Measurements from ENCODE around the gene PPAT. TPM values are rescaled to one million over a fixed set of nuclear protein-coding genes. Genes with fewer than 3 reads are reported as not detected.
"Not testable (repeated sequence)": the region's sequence is repeated elsewhere in the genome, so short reads cannot be mapped to it uniquely, and the experiment has no call there.

Gene PPAT
- total RNA-seq, 1 experiment from 2014 or later, result 28.9 TPM

DNA sequence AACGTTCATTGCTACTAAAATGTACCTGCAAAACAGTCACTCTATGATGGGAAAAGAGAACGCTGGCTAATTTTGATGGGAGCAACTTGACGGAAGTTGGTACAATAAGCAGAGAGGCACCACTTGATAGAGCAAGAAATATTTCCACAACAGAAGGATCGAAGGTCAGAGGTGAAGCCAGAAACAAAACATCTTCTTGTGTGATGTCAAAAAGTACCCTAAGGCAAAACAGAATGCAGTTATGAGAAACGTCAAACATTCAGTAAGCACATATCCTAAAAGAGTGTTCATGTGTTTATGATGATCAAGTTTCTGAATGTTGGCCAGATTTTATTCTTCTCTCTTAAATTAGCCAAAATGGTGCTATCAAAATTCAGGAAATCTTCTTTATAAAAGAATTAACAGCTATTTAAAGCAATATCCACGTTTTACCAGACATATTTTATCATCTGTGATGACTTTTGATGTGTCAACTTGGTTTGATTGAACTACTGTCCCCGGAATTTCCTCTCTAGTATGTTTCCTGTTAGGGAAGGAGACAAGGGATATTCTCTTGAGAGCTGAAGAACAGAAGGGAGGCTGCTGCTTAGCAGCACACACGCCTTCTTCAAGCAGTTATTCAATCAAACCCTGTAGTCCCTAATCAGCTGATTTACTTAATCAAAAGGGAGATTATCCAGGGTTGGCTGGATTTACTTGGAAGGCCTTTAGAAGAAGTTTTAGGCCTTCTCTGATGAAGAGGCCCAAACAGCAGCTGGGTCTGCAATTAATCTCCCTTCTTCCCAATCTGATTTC is 63.8 kb downstream of the PPAT start:
- no peaks in the 10 kb centered on the region for H3K36me3 Mint-ChIP-seq (ENCODE audit: insufficient read depth, unreplicated experiment)
- no peak overlapping the region for H3K4me3 Mint-ChIP-seq (ENCODE audit: low read depth, unreplicated experiment)
- no peaks in the 10 kb centered on the region for H3K27me3 Mint-ChIP-seq (ENCODE audit: unreplicated experiment)
- no TSS peak for BruUV-seq (replicated peaks)
- H3K9me3 Mint-ChIP-seq (ENCODE audit: low read depth, unreplicated experiment), result no peaks in the 10 kb centered on the region
- TF ChIP-seq, protein P1, sequence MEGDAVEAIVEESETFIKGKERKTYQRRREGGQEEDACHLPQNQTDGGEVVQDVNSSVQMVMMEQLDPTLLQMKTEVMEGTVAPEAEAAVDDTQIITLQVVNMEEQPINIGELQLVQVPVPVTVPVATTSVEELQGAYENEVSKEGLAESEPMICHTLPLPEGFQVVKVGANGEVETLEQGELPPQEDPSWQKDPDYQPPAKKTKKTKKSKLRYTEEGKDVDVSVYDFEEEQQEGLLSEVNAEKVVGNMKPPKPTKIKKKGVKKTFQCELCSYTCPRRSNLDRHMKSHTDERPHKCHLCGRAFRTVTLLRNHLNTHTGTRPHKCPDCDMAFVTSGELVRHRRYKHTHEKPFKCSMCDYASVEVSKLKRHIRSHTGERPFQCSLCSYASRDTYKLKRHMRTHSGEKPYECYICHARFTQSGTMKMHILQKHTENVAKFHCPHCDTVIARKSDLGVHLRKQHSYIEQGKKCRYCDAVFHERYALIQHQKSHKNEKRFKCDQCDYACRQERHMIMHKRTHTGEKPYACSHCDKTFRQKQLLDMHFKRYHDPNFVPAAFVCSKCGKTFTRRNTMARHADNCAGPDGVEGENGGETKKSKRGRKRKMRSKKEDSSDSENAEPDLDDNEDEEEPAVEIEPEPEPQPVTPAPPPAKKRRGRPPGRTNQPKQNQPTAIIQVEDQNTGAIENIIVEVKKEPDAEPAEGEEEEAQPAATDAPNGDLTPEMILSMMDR (IDR thresholded peaks at IDR 0.05; ENCODE audit: unreplicated experiment), result no peak
- CTCF ChIA-PET, result no interaction called here
- H3K4me1 Mint-ChIP-seq (ENCODE audit: low read depth, unreplicated experiment), result no peaks in the 10 kb centered on the region
- intact Hi-C loops (cut with micrococcal nuclease; ENCODE audit: unreplicated experiment), result no loop called here
- DNase-seq, result no peak
- no peak overlapping the region for H3K27ac Mint-ChIP-seq (ENCODE audit: unreplicated experiment)

DNA sequence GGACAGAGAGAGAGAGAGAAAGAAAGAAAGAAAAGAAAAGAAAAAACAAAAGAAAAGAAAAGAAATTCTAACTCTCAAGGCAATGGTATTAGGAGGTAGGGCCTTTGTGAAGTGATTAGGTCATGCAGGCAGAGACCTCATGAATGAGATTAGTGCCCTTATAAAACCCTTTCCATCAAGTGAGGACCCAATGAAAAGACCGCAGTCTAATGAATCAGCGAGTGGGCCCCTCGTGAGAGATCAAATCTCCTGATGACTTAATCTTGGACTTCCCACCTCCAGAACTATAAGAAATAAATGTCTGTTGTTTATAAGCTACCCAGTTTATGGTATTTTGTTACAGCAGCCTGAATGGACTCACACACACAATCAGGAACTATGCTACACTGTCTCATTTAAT is 65.0 kb downstream of the PPAT start:
- CTCF ChIA-PET, result no interaction called here
- Mint-ChIP-seq H3K27ac (ENCODE audit: unreplicated experiment) (no peak overlapping the region), H3K4me1 (ENCODE audit: low read depth, unreplicated experiment) (no peaks in the 10 kb centered on the region)

DNA sequence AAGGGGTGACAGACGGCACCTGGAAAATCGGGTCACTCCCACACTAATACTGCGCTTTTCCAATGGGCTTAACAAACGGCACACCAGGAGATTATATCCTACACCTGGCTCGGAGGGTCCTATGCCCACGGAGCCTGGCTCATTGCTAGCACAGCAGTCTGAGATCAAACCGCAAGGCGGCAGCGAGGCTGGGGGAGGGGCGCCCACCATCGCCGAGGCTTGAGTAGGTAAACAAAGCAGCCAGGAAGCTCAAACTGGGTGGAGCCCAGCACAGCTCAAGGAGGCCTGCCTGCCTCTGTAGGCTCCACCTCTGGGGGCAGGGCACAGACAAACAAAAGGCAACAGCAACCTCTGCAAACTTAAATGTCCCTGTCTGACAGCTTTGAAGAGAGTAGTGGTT is 72.4 kb downstream of the PPAT start:
- intact Hi-C loops (cut with micrococcal nuclease; ENCODE audit: unreplicated experiment); BruUV-seq (replicated peaks); CTCF ChIA-PET; H3K9me3 Mint-ChIP-seq (ENCODE audit: low read depth, unreplicated experiment); H3K27me3 Mint-ChIP-seq (ENCODE audit: unreplicated experiment); DNase-seq; H3K36me3 Mint-ChIP-seq (ENCODE audit: insufficient read depth, unreplicated experiment); H3K4me1 Mint-ChIP-seq (ENCODE audit: low read depth, unreplicated experiment); H3K27ac Mint-ChIP-seq (ENCODE audit: unreplicated experiment); H3K4me3 Mint-ChIP-seq (ENCODE audit: low read depth, unreplicated experiment): not testable (repeated sequence)

More for the DNA sequence above, 65.0 kb downstream of the PPAT start:
- BruUV-seq (replicated peaks), result no TSS peak
- Mint-ChIP-seq H3K4me3 (ENCODE audit: low read depth, unreplicated experiment) (no peak overlapping the region), H3K36me3 (ENCODE audit: insufficient read depth, unreplicated experiment) (no peaks in the 10 kb centered on the region), H3K9me3 (ENCODE audit: low read depth, unreplicated experiment) (peaks cover 3% of the 10 kb centered on the region), H3K27me3 (ENCODE audit: unreplicated experiment) (no peaks in the 10 kb centered on the region)
- intact Hi-C loops (cut with micrococcal nuclease; ENCODE audit: unreplicated experiment), result no loop called here
- DNase-seq, result no peak
- TF ChIP-seq, protein P1 (IDR thresholded peaks at IDR 0.05; ENCODE audit: unreplicated experiment), result no peak

DNA sequence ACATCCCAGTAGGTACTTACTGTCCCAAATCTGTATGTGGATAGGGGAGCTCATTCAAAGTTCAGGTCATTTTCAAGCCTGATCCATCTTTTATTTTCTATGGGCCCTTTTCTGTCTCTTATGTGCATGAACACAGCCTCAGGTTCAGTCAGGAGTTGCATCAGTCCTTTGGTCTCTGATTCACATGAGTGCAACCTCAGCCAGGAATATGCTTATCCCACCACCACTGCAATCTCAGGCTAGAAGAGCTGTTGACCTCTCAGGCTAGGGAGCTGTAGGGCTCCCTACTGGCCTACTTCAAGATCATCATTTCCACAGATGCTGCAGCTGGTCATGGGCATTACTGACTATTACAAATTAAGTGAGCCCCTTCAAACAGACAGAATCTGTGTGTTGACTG is 75.3 kb downstream of the PPAT start:
- Mint-ChIP-seq H3K4me3 (ENCODE audit: low read depth, unreplicated experiment) (no peak overlapping the region), H3K27me3 (ENCODE audit: unreplicated experiment) (no peaks in the 10 kb centered on the region), H3K9me3 (ENCODE audit: low read depth, unreplicated experiment) (peaks cover 3% of the 10 kb centered on the region), H3K27ac (ENCODE audit: unreplicated experiment) (no peak overlapping the region), H3K36me3 (ENCODE audit: insufficient read depth, unreplicated experiment) (no peaks in the 10 kb centered on the region), H3K4me1 (ENCODE audit: low read depth, unreplicated experiment) (no peaks in the 10 kb centered on the region)
- no TSS peak for BruUV-seq (replicated peaks)
- TF ChIP-seq, protein P1 (IDR thresholded peaks at IDR 0.05; ENCODE audit: unreplicated experiment), result no peak
- intact Hi-C loops (cut with micrococcal nuclease; ENCODE audit: unreplicated experiment), result no loop called here
- no peak for DNase-seq
- CTCF ChIA-PET, result no interaction called here

DNA sequence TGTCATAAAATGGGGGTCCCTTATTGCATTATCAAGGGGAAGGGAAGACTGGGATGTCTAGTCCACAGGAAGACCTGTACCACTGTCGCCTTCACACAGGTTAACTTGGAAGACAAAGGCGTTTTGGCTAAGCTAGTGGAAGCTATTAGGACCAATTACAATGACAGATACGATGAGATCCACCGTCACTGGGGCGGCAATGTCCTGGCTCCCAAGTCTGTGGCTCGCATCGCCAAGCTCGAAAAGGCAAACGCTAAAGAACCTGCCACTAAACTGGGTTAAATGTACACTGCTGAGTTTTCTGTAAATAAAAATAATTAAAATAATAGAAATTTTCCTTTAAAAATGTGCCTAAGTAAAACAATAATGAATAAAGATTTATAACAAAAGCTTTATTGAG is 78.8 kb downstream of the PPAT start:
- Mint-ChIP-seq H3K4me3 (ENCODE audit: low read depth, unreplicated experiment) (no peak overlapping the region), H3K27me3 (ENCODE audit: unreplicated experiment) (no peaks in the 10 kb centered on the region), H3K36me3 (ENCODE audit: insufficient read depth, unreplicated experiment) (no peaks in the 10 kb centered on the region), H3K27ac (ENCODE audit: unreplicated experiment) (no peak overlapping the region), H3K4me1 (ENCODE audit: low read depth, unreplicated experiment) (no peaks in the 10 kb centered on the region), H3K9me3 (ENCODE audit: low read depth, unreplicated experiment) (no peaks in the 10 kb centered on the region)
- TF ChIP-seq, protein P1 (IDR thresholded peaks at IDR 0.05; ENCODE audit: unreplicated experiment), result no peak
- intact Hi-C loops (cut with micrococcal nuclease; ENCODE audit: unreplicated experiment), result no loop called here
- no TSS peak for BruUV-seq (replicated peaks)
- CTCF ChIA-PET, result no interaction called here
- DNase-seq, result no peak
